HG02763 (cell line): Measurements from ENCODE around the gene COL27A1.

Experiments
- ATAC-seq: cut with Tn5 transposase; IDR thresholded peaks from one replicate; pipeline ENCODE4 v1.9.1; 2021; ENCODE audit warnings: mild to moderate bottlenecking, moderate library complexity; ENCODE audit not compliant: unreplicated experiment

The COL27A1 gene

DNA sequence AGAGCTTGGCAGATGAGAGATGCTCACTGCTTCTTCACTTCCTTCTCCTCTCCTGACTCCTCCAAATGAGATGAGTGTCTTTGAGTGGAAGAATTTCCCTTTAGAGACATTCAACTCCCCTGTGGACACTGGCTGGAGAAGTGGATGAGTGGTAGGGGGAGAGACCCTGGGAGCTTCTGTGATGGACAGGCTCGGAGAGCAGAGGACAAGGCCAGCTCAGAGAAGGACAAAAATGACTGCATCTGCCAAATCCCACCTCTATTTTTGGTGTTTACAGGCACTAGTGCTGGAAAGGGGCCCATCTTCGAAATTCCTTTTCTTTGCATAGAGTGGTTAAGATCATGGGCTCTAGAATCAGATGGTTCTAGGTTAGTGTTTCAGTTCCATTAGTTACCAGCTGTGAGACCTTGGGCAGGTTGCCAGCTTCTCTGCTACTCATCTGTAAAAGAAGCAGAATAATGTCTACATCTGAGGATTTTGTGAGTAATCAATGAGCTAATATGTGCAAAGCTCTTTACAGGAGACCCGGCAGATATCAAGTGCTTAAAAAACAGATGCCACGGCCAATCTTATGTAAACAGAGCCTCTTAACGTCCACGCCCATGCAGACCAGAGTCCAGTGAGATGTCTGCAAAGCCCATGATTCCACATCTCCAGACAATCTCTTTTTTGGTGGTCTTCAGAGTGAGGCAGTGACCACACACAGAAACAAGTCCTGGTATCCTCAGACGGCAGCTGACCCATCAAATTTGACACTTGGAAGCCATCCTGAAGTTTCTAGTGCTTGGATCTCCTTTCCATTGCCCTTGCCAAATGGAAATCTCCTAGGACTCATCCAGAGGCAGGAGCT, 13.6 kb upstream of the COL27A1 start:
- no peak for ATAC-seq

GRCh38 chr9:114143234-114143633, 12.1 kb upstream of the COL27A1 start:
- ATAC-seq, result no peak

DNA sequence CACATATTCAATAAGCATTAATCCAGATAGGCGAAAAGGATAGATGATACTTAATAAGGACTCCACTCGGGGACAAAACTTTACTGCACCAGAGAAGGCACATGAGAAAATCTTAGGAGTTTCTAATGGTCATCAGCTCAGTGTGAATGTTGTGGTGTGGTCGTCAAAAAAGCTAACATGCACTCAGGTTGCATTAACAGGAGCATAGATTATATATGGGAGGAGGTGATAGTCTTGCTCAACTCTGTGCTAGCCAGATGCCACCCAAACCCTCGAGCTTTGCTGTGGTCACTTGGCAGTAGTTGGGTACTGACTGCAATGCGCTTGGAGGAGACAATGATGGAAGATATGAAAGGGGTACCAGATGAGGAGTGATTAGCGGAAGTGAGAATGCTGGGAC, 8.6 kb upstream of the COL27A1 start:
- no peak for ATAC-seq

- ATAC-seq, result no peak
These were observed 6.2 kb upstream of the COL27A1 start for GRCh38 chr9:114149181-114149580.

DNA sequence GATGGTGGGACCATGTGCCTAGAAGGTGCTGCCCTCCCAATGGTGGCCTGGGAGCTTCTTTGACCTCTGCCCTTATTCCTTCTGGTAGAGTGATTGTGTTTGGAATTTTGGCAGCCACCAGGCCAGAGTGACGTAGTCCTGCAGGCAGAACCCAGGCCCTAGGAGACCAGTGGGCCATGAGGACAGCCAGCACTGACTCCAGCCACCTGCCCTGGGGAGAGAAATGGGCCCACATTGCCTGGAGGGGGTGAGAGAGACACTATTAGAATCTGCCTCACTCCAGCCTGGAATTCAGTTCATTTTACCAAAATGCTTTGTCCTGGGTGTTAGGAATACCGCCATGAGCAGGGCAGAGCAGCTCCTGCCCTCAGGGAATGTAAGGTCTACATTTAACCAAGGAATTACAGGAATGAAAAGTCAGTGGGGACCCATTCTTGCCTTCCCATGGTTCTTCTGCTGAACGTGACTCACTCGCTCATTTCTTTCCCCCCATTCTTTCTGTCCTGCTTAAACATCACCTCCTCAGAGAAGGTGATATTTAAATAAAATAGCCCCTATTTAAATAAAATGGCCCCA, 5.5 kb upstream of the COL27A1 start:
- no peak for ATAC-seq

- no peak for ATAC-seq
These were observed 4.7 kb upstream of the COL27A1 start for GRCh38 chr9:114150608-114151007.

DNA sequence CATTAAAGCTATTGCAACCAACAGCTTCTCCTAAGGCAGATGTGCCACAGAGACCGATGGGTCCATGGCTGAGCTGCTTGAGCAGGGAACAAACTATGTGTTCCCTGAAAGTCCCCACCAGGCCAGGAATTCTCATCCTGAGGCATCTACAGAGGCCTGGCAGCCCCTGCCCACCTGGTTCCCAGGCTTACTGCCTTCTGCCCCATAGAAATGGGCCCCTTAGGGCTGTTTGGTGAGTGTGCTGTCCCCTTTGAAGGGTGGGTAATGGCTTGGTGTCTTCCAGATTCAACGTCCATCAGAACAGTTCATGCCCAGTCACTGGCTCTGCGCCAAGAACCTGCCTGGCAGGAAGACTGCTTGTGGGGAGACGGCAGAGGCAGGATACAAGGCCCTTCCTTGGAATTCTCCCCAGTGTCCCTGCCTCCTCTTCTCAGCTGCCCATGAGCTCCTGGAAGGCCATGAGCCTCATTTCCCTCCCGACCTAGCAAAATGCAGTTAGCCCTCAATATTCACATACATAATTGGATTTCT, 3.8 kb upstream of the COL27A1 start:
- ATAC-seq, result no peak

- ATAC-seq, result no peak
These were observed 1.4 kb upstream of the COL27A1 start for GRCh38 chr9:114153761-114154599.

- ATAC-seq, result no peak
These were observed 686 bp upstream of the COL27A1 start for GRCh38 chr9:114154600-114155102.

DNA sequence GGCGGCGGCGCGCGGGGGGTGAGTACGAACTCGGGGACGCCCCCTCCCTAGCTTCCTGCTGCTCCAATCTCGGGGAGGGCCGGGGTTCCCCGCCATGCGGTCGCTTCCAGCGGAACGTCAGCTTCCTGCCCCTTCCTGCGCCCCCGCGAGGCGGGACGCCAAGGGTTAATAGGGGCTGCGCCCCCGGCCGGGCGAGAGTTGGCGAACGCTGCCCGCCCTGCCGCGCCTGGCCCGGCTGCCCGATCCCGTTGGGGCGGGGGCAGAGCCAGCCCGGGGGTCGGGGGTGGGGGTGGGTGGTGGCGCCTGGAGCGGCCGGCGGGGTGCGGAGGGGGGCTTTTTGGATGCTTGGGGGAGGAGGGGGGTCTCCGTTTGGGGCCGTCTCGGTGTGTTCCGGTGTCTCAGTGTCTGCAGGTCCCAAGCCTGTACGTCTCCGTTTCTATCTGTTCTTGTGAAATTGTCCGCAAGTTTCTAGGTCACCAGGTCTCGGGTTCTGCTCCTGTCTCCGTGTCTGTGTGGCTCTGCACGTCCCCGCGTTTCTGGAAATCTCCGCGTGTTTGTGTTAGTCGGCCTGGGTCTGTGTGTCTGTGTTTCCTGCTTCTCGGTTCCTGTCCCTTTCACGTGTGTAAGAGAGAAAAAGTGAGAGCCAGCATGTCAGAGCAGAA, 789 bp downstream of the COL27A1 start:
- no peak for ATAC-seq

DNA sequence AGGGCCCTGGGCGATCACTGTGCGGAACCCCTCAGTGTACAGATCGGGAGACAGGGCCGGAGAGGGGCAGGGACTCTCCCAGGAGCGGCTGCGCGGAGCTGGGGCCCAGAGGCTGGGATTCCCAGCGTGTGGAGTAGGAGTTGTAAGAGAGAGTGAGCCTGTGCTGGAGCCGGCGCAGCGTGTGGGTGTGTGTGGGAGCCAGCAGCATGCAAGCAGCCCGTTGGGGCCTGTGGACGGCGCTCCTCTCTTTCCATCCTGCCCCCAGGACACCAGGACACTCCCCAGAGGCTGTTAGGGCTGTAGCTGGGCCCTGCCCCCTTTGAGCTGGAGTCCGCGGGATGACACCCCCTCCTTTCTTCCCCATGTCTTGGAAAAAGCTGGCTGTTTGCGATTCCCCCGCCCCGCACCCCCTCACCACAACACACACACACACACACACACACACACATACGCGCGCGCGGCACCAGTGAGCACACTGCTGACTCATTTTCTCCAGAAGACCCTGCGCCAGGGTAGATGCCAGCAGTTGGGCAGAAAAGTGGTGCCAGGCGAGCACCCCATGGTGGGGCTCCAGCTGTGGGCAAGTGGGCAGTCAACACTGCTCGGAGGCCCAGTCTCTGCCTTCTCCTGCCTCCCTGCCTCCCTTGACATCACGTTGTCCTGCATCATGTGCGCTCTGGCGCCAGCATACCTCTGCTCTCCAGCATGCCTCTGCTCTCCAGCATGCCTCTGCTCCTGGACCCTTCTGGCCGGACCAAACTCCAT, 1.5 kb downstream of the COL27A1 start:
- no peak for ATAC-seq

- ATAC-seq, result no peak
These were observed 2.3 kb downstream of the COL27A1 start for GRCh38 chr9:114157516-114158176.

- ATAC-seq, result no peak
These were observed 3.3 kb downstream of the COL27A1 start for GRCh38 chr9:114158482-114159130.

- ATAC-seq, result no peak
These were observed 4.4 kb downstream of the COL27A1 start for GRCh38 chr9:114159691-114160090.

- ATAC-seq, result no peak
These were observed 6.2 kb downstream of the COL27A1 start for GRCh38 chr9:114161513-114161912.

DNA sequence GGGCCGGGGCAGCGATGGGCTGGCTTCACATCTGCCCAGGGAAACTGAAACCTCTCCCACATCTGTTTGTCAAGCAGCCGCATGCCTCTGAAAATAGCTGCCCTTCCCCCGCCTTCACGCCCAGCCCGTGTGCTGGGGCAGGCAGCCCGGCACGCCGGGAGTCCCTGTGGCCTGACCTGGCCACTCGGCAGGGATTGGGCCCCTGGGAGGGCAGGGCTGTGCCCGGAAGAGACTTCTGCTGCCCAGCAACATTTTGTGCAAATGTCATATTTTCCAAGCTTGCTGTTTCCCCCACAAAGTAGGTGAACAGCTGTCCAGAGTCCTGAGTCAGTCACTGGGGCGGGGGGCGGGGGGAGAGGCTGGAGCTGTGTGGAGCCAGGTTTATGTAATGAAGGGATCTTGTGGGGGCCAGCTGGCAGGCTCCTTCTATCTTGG, 8.2 kb downstream of the COL27A1 start:
- ATAC-seq, result no peak

DNA sequence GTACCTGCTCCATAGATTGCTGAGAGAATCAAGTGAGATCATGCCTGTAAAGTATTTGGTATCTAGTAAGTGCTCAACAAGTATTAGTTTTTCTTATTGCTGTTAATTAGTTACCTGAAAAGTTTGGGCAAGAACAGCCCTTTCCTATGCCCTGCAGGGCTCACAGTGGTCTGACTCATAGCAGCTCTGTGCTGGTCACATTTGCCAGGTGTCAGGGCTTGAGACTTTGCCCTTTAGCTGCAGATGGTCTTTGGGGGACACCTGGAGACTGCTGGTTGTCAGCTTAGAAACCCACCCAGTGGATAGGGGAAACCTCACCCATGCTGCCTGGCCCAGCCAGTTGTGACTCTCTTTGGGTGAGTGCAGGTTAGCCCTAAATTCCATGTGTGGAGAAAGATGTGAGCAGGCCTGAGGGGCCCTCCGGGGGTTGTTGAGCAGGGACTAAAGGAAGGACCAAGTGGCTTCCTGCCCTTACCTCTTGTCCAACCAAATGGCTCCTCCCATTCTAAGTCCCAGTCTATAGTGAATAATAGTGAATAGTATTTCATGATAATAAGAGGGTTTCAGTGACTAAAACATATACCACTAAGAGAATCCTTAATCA, 9.0 kb downstream of the COL27A1 start:
- ATAC-seq, result no peak

- ATAC-seq, result no peak
These were observed 10.2 kb downstream of the COL27A1 start for GRCh38 chr9:114165407-114166102.
